Stimulated activated CD8-positive, alpha-beta memory T cell treated with anti-CD3 and anti-CD28 coated beads, Interleukin-4, amount 100 ng/mL, for 24 hours (primary cell): ENCODE measurements around the gene ZNF771.
"Not testable (repeated sequence)": the region's sequence is repeated elsewhere in the genome, so short reads cannot be mapped to it uniquely, and the experiment has no call there.

Experiments
- DNase-seq: peaks from one replicate; pipeline ENCODE4 v3.0.0-alpha.2; 2020; ENCODE audit warnings: low read depth

Gene ZNF771

DNA sequence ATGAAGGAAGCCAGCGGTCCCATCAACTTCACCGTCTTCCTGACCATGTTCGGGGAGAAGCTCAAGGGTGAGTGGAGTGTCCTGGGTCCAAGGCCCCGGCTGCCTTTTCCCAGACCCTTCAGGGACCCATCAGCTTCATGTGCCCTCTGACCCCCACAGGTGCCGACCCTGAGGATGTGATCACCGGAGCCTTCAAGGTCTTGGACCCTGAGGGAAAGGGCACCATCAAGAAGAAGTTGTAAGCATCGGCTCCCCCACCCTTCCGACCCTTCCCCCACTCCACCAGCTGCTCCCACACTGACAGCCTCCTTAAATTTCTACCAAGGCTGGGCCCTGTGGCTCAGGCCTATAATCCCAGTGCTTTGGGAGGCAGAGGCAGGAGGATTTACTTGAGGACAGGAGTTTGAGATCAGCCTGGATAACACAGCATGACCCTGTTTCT lies 30.9 kb upstream of the ZNF771 start:
- no peak for DNase-seq

DNA sequence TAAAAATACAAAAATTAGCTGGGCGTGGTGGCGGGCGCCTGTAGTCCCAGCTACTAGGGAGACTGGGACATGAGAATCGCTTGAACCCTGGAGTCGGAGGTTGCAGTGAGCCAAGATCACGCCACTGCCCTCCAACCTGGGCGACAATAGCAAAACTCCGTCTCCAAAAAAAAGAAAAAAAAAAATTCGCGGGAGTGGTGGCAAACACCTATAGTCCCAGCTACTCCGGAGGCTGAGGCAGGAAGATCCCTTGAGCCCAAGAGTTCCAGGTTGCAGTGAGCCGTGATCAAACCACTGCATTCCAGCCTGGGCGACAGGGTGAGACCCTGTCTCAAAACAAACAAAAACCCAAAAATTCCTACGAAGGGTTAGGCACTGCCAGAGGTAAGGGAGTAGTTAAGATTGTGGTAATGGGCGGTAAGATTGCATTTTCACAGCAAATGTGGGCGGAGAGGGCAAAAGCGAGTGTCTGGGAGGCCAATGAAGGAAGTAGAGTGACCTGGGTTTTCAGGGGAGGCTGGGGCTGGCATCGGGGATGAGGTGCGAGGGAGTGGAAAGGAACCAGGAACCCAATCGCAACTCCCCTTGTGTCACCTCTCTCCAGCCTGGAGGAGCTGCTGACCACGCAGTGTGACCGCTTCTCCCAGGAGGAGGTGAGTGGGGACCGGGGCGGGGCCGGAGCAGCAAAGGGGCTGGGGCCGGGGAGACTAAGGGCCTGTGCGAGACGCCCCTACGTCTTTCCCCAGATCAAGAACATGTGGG lies 30.2 kb upstream of the ZNF771 start:
- DNase-seq = no peak

DNA sequence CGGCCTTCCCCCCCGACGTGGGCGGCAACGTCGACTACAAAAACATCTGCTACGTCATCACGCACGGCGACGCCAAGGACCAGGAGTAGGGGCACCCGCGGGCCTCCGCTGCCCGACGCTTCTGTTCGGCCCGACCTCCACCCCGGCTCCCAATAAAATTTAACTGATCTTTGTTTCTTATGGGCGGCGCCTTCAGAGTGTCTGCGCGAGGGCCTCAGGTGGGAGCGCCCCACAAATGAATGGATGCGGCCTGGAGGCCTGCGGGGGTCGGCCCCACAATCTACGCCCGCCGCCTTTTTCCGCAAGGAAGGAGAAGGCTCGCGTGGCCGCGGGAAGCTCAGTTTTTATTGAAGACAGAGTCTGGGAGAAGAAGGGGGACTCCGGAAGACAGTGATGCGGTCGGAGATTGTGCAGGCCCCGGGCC lies 29.6 kb upstream of the ZNF771 start:
- peak; percentile 74 for DNase-seq

DNA sequence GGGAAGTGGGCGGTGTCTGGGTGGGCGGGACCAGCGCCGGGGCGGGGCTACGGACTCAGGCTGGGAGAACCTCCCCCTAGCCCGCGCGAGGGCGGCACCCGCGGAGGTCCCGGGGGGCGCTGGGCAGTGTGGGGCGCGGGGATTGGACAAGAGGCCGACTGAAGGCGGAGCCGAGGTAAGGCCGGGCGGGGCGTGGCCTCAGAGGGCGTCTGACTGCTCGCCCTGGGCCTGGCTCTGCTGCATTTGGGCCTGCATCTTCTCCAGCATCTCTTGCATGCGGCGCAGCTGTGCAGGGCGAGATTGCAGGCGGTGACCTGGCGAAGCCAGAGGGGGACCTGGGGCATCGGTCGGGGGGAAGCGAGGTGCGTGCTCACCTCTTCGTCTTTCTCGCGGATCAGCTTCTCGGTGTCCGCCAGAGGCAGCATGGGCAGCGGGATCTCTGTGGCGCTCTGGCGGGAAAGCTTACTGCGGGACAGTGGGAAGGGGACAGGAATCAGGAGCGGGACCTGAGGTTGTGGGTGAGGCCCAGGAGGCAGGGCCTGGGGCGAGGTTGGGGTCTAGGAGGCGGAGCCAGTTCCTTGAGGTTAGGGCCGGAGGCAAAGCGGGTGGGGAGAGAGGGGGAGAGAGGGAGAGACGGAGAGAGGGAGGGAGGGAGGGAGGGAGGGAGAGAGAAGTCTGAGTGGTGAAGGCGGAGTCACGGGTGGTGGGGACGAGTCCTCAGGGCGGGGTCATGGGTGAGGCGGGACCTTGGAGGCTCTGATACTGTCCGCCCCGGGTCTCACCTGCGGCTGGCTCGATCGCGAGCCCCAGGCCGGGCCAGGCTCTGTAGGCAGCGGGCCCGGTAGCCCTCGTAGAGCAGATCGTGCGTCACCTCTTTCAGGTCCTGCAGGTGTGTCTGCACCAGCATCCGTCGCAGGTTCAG lies 28.9 kb upstream of the ZNF771 start:
- peak; percentile 99 for DNase-seq

DNA sequence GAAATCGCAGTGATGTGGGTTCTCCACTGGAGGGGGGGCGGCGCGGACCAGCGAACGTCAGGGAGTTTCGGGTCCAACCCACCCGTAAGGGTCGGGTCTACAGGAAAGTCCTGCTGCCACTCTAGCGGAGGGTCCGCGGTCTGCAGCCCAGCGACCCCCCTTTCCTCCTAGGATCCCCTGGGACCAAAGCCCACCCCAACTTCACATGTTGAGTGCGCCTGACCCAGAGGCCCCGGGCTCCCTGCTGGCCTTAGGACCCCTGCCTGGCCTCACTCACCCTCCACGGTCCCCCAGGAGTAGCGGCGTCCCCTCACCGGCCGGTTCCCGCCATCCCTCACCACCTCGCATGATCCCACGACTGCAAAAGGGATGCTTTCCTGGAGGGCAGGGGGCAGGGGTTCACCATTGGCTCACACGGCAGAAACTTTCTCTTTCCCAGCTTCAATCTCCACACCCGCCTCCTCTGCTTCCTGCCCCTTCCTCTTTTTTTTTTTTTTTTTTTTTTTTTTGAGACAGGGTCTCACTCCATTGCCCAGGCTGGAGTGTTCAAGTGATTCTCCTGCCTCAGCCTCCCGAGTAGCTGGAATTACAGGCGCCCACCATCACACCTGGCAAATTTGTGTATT lies 28.1 kb upstream of the ZNF771 start:
- no peak for DNase-seq

DNA sequence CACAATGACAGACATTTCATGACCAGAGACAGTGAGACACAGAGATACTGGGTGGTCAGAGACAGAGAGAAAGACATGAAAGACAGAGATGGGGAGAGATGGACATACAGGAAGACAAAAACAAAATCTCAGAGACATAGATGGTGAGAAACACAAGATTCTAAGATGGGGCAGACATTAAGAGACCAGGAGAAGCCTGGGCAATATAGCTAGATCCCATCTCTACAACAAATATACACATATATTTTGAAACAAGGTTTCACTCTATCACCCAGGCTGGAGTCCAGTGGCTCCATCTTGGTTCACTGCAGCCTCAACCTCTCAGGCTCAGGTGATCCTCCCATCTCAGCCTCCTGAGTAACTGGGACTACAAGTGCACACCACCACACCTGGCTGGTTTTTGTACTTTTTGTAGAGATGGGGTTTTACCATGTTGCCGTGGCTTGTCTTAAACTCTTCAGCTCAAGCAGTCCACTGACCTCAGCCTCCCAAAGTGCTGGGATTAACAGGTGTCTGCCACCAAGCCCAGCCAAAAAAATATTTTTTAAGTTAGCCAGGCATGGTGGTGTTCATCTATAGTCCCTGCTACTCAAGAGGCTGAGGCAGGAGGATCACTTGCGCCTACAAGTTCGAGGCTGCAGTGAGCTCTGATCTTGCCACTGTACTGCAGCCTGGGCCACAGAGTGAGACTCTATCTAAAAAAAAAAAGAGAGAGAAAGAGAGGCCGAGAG lies 27.2 kb upstream of the ZNF771 start:
- no peak for DNase-seq

DNA sequence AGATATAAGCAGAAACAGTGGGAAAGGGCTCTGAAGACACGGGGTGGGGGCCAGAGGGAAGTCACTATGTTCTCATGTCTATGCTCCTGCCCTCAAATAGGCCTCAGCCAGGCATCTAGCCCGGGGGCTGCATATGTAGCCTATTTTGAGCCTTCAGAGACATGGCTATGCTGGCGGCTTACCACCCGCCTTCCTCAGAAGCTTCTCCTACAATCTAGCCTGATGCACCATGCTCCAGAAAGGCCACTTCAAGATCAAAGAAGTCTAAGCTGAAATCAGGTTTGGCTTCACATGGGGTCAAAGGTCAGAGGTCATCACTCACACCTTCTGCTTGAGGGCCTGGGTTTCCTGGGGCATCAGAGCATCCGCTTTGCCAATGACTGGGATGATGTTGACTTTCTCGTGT lies 26.6 kb upstream of the ZNF771 start:
- no peak for DNase-seq

DNA sequence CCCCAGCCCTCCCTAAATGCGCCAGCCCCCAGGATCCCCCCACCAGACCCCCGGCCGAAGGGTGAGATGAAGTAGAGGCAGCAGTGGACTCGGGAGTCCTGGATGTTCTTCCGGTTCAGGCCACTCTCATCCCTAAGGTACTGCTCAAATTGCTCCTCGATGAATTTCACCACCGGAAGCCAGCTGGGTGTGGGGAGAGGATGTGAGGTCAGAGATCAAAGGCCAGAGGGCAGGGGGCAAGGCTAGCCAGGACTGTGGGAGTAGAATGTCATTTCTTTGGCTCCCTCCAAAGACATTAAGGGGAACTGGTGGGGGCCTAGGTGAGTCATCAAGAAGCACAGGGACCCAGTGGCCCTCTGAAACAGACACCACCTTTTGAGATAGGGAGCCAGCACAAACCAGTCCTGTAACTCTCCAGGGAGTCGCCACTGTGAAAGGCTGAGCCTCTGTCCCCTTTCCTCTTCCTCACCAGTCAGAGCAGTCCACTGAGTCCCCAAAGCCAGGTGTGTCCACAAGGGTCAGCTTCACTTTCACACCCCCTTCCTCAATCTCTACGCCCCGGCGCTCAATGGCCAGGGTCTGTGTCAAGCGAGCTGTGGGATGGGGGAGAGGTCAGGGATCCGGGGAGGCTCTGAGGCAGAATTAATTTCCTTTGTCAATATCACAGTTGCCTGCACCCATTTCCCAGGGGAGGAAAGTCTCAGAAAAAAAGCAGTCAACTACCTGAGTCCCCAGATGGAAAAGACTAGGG lies 25.9 kb upstream of the ZNF771 start:
- DNase-seq = no peak

DNA sequence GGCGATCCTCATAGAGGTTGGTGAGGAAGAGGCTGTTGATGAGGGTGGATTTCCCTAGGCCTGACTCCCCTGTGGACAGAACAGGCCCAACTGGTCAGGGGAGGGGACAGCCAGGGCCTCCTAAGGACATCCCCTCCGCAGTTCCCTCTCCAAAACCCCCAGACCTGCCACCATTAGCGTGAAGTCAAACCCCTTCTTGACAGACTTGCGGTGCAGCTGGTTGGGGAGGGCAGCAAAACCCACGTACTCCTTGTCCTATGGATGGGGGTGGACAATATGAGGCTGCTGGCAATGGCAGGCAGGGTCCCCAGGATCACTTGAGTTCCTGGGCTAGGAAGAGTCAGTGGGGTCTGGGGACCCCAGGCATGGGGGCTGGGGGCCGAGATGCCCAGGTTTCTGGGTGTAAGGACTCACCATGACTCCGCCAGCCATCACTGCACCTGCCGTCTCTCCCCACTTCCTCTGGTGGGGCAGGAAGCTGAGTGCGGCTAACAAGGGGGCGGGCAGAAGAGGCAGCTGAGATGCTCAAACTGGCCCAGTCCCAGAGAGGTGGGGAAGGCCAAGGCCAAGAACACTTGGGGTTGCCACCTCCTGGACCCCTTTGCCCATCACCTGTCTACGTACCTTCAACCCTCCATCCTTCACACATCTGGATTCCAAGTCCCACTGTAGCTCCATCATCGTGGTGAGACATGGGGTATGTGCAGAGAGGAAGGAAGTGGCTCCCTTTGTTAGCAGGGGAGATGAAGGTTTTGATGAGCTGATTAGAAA lies 25.1 kb upstream of the ZNF771 start, which contains the start of gene SEPTIN1:
Gene SEPTIN1, minus strand, starts transcription at position 451 of the 771 bp plus-strand sequence. Its CDS starts 19 bp downstream, at position 432.
- DNase-seq = peak; percentile 66

DNA sequence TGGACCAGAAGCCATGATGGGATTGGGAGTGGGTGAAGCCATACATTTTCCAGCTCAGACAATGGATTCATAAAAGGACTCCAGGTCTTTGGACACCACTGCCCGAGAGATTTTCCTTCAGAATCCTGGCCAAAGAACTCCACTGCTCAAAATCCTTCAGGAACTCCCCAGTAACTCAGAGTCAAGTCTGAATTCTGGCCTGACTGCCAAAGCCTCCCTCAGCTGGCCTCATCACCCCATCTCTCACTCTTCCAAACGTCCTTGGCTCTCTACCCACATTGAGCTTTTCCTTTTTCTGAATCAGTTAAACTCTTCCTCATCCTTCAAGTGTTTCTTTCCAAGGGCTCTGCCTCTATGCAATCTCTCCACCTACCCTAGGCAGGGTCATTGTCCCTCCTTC lies 23.9 kb upstream of the ZNF771 start:
- DNase-seq = no peak

DNA sequence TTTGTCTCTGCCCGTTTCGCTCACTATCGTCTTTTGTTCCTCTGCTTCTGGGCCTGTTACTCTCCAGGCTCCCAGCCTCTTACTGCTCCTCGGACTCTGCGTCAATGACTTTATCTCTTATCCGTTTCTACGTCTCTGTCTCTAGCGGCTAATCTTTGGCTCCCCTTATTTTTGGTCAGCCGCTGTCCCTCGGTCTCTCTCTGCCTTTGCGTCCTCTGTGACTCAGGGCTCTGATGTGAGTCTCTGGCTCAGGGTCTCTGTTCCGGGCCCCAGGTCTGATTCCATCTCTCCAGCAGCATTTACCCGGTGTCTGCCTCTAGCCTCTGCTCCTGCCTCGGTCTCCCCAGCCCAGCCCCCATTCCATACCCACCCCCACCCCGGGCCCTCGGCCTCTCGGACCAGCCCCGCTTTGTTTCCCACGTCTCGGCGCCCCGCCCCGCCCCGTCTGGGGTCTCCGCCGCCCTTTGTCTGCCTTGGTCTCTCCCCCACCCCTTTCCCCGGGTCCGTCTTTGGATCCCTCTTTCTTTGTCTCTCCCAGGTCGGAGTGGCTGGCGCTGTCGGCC lies 12.7 kb upstream of the ZNF771 start:
- DNase-seq = no peak

DNA sequence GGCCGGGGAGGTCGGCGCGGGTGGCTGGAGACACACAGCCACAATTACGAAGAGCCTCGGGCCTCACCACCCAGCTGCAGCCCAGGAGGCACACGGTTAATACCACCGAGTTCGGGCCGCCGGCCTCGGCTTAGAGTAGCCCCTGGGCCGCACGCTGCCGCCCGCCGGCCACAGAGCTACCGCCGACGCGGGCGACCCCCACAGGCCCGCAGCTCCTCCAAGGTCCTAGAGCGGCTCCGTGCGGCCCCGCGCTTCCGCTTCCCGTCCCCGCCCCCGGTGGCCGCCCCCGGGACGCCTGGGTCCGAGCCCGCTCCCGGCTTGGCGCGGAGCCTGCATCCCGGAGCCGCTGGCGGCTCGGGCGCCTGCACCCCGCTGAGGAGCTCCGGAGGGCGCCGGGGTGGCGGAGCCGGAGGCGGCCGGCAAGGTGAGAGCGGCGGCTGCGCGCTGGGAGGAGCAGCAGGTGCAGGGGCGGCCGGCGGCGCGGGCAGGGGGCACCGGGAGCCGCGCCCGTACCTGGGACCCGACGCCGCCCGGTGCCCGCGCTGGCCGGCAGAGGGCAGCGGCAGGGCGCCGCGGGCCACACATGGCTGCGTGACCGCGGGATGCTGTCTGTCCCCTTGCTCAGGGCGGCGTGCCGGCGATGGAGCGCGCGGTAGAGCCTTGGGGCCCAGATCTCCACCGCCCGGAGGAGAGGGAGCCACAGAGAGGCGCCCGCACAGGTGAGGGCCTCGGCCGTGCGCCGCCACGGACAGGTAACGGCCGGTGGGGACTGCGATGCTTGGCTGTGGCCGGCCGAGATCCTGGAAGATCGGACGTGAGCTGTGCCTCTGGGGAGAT lies 12.0 kb upstream of the ZNF771 start, which contains the start of gene ZNF48:
Gene ZNF48, plus strand, starts transcription at position 266 of the 837 bp plus-strand sequence. Its CDS starts 375 bp downstream, at position 641.
- DNase-seq = peak; percentile 55

DNA sequence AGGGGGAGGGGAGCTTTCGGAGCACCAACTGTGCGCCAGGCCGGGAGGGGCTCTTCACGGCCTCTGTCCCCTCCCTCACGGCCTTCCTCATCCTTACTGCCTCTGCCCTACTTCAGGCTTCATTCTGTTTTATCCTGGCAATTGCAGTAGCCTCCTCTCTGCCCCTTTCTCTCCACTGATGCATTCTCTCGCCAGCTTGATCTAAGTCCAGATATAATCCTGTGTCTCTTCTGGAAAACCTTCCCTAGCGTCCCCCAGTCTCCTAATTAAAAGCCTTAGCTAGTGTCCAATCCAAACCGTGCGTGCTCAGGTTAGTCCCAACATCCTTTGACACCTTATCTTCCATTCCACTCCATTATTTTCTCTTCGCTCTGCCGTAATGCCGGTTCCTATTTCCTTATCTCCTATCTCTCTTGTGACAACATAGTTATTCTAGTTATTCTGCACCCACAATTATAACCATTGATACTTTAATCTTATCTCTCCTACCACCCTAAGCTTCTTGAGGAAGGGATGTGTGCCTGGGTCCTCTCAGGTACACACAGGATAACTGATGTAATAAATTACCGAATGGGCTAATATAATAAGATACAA lies 11.3 kb upstream of the ZNF771 start:
- DNase-seq = no peak

DNA sequence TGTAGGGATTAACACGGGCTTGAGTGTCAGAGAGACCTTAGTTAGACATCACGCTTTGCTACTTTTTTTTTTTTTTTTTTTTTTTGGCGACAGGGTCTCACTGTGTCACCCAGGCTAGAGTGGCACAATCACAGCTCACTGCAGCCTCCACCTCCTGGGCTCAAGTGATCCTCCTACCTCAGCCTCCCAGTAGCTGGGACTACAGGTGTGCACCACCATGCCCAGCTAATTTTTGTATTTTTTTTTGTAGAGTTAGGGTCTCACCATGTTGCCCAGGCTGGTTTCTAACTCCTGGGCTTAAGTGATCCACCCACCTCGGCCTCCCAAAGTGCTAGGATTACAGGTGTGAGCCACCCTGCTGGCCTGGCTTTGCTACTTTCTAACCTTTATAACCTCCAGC lies 10.8 kb upstream of the ZNF771 start:
- DNase-seq = not testable (repeated sequence)

DNA sequence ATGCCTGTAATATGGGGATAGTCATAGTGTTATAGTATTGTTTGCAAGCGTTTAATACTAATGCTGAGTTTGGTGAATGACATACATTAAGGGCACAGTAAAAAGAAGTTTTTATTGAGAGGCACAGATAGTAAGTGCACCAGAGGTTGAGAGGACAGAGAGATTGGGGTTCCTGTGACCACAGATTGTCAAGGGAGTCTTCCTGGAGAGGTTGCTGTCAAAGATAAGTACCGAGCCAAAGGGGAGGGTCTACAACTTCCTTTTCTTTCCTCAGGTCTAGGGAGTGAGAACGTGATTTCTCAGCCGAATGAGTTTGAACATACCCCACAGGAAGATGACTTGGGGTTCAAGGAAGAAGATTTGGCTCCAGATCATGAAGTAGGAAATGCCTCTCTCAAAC lies 10.3 kb upstream of the ZNF771 start:
- no peak for DNase-seq

DNA sequence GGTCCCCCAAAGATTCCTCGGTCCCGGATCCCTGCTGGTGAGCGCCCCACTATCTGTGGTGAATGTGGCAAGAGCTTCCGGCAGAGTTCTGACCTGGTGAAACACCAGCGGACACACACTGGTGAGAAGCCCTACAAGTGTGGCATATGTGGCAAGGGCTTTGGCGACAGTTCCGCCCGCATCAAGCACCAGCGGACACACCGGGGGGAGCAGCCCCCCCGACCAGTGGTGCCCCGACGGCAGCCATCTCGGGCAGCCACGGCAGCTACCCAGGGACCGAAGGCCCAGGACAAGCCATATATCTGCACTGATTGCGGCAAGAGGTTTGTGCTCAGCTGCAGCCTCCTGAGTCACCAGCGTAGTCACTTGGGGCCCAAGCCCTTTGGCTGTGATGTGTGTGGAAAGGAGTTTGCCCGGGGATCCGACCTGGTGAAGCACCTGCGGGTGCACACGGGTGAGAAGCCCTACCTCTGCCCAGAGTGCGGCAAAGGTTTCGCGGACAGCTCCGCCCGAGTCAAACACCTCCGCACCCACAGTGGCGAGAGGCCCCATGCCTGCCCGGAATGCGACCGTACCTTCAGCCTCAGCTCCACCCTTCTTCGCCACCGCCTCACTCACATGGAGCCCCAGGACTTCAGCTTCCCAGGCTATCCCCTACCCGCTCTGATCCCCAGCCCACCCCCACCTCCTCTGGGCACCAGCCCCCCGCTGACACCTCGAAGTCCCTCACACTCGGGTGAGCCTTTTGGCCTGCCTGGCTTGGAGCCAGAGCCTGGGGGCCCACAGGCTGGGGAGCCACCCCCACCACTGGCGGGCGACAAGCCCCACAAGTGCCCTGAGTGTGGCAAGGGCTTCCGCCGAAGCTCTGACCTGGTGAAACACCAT lies 9.4 kb upstream of the ZNF771 start:
- no peak for DNase-seq

DNA sequence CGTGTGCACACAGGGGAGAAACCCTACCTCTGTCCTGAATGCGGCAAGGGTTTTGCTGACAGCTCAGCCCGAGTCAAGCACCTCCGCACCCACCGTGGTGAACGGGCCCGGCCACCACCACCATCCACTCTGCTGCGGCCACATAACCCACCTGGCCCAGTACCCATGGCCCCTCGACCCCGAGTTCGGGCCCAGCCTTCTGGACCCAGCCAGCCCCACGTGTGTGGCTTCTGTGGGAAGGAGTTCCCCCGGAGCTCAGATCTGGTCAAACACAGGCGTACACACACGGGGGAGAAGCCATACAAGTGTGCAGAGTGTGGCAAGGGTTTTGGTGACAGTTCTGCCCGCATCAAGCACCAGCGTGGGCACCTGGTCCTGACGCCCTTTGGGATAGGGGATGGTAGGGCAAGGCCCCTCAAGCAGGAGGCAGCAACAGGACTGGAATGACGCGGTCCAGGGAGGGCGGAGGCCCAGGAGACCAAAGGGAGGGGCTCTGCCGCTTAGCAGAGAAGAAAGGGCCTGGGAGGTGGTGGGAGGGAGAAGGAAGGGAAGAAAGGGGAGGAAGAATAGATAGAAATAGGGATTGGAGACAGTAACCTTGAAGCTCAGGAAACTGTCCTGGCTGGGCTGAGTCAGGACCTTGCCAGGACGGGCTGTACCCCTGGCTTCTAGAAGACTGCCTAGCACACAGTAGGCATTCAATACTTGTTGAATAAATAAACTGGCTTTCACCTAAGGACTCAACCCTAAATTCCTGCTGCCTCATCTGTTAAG lies 8.6 kb upstream of the ZNF771 start:
- no peak for DNase-seq
